Endothelial cell (in vitro differentiated cells): ENCODE results near the gene FARP1. TPM values are rescaled to one million over a fixed set of nuclear protein-coding genes. Genes with fewer than 3 reads are reported as not detected.
A peak's percentile ranks its signal among the peaks of the same experiment; 100 is the strongest.

ENCODE experiments used
- DNase-seq: peaks from one replicate; pipeline ENCODE4 v3.0.0; 2021; ENCODE audit warnings: low spot score
- H3K27ac Mint-ChIP-seq: one replicate; pipeline ENCODE4 v1.8.0; 2021; ENCODE audit warnings: mixed read lengths, inconsistent platforms; ENCODE audit not compliant: unreplicated experiment
- H3K27me3 Mint-ChIP-seq: one replicate; pipeline ENCODE4 v1.8.0; 2021; ENCODE audit warnings: mild to moderate bottlenecking, moderate library complexity, mixed read lengths, inconsistent platforms; ENCODE audit not compliant: unreplicated experiment
- H3K36me3 Mint-ChIP-seq: one replicate; pipeline ENCODE4 v1.8.0; 2021; ENCODE audit warnings: mild to moderate bottlenecking, low read depth, mixed read lengths, inconsistent platforms; ENCODE audit not compliant: unreplicated experiment
- H3K4me1 Mint-ChIP-seq: one replicate; pipeline ENCODE4 v1.8.0; 2021; ENCODE audit warnings: mild to moderate bottlenecking, mixed read lengths, inconsistent platforms; ENCODE audit not compliant: unreplicated experiment
- H3K4me3 Mint-ChIP-seq: one replicate; pipeline ENCODE4 v1.8.0; 2021; ENCODE audit warnings: mild to moderate bottlenecking, mixed read lengths, inconsistent platforms; ENCODE audit not compliant: unreplicated experiment
- H3K9me3 Mint-ChIP-seq: one replicate; pipeline ENCODE4 v1.8.0; 2021; ENCODE audit warnings: mixed read lengths, inconsistent platforms; ENCODE audit not compliant: unreplicated experiment
- total RNA-seq: library from RNA; stranded (reverse); fragmentation: NEBNext Ultra II Directional; extraction: Animal tissue kit (Norgen Biotek cat#: 25700); gene quantifications from one replicate; pipeline ENCODE4 v1.2.1, GENCODE V29; 2021; ENCODE audit not compliant: unreplicated experiment
- TF ChIP-seq, protein P1 (sequence below): fragments of 200-600 bp; sonication (generic); IDR thresholded peaks from one replicate; pipeline ENCODE4 v1.5.0; 2021; ENCODE audit warnings: antibody characterized with exemption; ENCODE audit not compliant: unreplicated experiment

The FARP1 gene
- total RNA-seq, 1 donor from 2014 or later = 167 TPM

- no peaks in the 10 kb centered on the region for H3K9me3 Mint-ChIP-seq
- H3K27me3 Mint-ChIP-seq = peaks cover 10% of the 10 kb centered on the region
- H3K4me1 Mint-ChIP-seq = peaks cover 12% of the 10 kb centered on the region
- no peak for DNase-seq
- H3K36me3 Mint-ChIP-seq = peaks cover 42% of the 10 kb centered on the region
- H3K4me3 Mint-ChIP-seq = peak overlapping the region; percentile 28
- no peak overlapping the region for H3K27ac Mint-ChIP-seq
- TF ChIP-seq, protein P1, sequence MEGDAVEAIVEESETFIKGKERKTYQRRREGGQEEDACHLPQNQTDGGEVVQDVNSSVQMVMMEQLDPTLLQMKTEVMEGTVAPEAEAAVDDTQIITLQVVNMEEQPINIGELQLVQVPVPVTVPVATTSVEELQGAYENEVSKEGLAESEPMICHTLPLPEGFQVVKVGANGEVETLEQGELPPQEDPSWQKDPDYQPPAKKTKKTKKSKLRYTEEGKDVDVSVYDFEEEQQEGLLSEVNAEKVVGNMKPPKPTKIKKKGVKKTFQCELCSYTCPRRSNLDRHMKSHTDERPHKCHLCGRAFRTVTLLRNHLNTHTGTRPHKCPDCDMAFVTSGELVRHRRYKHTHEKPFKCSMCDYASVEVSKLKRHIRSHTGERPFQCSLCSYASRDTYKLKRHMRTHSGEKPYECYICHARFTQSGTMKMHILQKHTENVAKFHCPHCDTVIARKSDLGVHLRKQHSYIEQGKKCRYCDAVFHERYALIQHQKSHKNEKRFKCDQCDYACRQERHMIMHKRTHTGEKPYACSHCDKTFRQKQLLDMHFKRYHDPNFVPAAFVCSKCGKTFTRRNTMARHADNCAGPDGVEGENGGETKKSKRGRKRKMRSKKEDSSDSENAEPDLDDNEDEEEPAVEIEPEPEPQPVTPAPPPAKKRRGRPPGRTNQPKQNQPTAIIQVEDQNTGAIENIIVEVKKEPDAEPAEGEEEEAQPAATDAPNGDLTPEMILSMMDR = no peak
Observed at GRCh38 chr13:98468929-98469328, 326.0 kb downstream of the FARP1 start.

DNA sequence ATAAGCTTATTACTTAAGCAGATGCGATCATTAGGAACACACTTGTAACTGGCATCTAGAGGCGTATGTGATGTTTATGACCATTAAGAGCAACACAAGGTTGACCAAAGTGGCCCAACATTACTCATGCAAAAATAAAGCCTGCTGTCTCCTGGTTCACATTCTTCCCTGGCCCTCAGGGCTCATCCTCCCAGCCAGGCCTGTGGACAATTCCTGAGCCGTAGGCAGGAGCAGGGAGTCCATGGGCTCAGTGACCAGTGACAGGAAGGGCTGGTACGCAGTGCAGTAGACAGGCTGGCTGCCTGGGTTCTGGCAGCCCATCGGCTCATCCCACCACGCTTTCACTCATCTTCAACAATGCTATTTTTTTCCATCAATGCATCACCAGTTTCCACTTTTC, 328.0 kb downstream of the FARP1 start:
- Mint-ChIP-seq H3K4me3 (no peak overlapping the region), H3K27me3 (peaks cover 10% of the 10 kb centered on the region), H3K27ac (no peak overlapping the region), H3K36me3 (peaks cover 51% of the 10 kb centered on the region), H3K9me3 (no peaks in the 10 kb centered on the region), H3K4me1 (peaks cover 10% of the 10 kb centered on the region)
- TF ChIP-seq, protein P1 = no peak
- DNase-seq = no peak

DNA sequence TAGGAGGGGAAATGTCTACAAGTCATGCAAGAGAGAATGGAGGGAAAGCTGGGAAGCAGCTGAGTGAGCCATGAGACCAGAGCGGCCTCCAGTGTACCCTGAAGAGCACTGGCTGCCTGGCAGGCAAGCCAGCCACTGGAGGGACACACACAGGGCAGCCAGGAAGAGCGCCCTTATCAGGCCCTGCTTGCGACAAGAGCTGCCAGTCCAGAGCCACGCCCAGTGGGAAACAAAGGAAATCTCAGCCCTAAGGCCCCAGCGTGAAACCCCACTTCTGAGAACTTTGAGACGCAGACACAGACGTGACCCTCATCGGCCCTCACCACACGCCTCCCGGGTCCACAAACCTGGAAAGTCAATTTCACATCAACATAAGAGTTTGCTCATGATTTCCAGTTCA, 329.0 kb downstream of the FARP1 start:
- Mint-ChIP-seq H3K36me3 (peaks cover 51% of the 10 kb centered on the region), H3K4me1 (peaks cover 18% of the 10 kb centered on the region), H3K9me3 (no peaks in the 10 kb centered on the region), H3K27me3 (peaks cover 12% of the 10 kb centered on the region), H3K27ac (peak overlapping the region; percentile 53), H3K4me3 (peak overlapping the region; percentile 47)
- TF ChIP-seq, protein P1 = no peak
- DNase-seq = no peak

DNA sequence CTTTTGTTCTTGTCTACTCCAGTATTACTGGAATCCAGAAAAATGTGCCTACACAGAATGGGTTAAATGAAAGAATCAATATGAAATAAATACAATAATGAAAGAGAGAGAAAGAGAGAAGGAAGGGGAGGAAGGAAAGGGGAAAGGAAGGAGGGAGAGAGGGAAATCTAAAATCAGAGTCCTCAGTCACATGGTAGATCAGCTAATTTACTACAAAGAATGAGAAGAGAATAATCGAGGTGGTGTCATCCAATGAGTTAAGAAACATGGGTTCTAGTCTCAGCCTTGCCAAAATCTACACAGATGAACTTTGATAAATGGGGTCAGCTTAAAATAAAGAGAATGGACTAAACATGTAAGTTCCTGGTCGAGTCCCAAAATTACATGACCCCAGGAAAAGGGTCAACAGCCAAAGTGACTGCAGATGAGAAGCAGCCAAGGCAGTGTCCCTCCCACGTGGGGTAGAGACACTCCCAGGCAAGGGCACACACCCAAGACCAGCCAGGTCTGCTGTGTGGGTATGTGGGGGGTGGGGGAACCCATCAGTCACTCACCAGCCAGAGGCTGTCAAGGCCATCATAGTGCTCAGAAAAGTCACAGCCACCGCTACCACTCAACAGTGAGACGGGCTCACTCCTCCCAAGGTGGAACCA, 330.4 kb downstream of the FARP1 start:
- peaks cover 31% of the 10 kb centered on the region for H3K4me1 Mint-ChIP-seq
- peaks cover 48% of the 10 kb centered on the region for H3K36me3 Mint-ChIP-seq
- H3K27ac Mint-ChIP-seq = no peak overlapping the region
- peaks cover 14% of the 10 kb centered on the region for H3K27me3 Mint-ChIP-seq
- TF ChIP-seq, protein P1 = no peak
- no peak overlapping the region for H3K4me3 Mint-ChIP-seq
- DNase-seq = no peak
- H3K9me3 Mint-ChIP-seq = no peaks in the 10 kb centered on the region

DNA sequence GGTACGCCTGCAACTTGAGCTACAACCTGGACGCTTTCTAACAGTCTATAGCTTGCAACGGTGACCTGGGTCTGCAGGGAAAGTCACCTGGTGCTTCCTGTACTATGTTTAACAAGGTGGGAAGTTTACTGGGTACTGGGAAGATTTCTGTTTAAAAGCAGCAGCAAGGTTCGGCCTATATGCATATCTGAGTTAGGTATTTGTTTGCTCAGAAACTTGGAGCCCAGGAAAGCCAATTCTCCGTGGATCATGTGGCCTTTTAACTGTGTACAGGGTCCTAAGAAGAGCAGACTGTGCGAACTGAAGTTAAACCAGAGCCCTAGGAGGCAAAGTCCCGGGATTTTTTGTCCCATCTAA, 330.9 kb downstream of the FARP1 start:
- H3K27ac Mint-ChIP-seq = no peak overlapping the region
- H3K27me3 Mint-ChIP-seq = peaks cover 16% of the 10 kb centered on the region
- H3K4me3 Mint-ChIP-seq = no peak overlapping the region
- no peaks in the 10 kb centered on the region for H3K9me3 Mint-ChIP-seq
- TF ChIP-seq, protein P1 = no peak
- H3K4me1 Mint-ChIP-seq = peaks cover 36% of the 10 kb centered on the region
- no peak for DNase-seq
- peaks cover 47% of the 10 kb centered on the region for H3K36me3 Mint-ChIP-seq
